Right hindlimb (tissue), 1 donor: Measurements from ENCODE around the gene COX4I1.
"Not testable (repeated sequence)": the region's sequence is repeated elsewhere in the genome, so short reads cannot be mapped to it uniquely, and the experiment has no call there.

Source experiments
- DNase-seq: peaks from one replicate; pipeline ENCODE4 v3.0.0-alpha.2; 2018

COX4I1 gene

DNA sequence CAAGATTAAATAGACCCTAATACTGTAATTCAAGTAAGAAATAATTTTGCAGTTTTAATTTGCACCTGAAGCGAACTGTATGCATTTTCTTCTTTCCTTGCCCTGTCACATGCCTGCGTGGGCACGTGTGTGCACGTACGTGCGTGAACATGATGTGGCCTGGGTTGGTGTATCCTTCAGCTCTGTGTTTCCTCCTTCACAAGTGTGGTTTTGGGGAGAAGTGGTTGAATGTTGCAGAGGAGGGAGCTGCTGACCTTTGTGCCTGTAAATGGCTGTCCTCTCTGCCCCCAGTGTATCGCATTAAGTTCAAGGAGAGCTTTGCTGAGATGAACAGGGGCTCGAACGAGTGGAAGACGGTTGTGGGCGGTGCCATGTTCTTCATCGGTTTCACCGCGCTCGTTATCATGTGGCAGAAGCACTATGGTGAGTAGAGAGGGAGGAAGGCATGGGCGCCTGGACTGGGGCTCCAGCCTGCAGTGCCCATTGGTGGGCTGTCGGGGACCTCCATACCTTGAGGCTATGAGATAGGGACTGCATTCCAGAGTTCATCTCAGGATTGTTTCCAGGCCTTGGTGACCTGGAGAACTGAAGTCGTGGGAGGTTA lies 6.0 kb downstream of the COX4I1 start:
- no peak for DNase-seq

DNA sequence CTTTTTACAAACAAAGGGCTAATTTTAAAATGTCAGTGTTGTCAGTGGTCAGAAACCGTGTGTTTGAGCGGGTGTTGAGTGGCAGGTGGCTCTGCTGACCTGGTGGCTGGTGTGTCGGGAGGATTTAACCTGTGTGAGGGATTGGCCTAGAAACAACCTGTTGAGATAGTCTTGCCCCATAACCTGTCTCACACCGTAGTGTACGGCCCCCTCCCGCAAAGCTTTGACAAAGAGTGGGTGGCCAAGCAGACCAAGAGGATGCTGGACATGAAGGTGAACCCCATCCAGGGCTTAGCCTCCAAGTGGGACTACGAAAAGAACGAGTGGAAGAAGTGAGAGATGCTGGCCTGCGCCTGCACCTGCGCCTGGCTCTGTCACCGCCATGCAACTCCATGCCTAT lies 7.0 kb downstream of the COX4I1 start:
- no peak for DNase-seq

DNA sequence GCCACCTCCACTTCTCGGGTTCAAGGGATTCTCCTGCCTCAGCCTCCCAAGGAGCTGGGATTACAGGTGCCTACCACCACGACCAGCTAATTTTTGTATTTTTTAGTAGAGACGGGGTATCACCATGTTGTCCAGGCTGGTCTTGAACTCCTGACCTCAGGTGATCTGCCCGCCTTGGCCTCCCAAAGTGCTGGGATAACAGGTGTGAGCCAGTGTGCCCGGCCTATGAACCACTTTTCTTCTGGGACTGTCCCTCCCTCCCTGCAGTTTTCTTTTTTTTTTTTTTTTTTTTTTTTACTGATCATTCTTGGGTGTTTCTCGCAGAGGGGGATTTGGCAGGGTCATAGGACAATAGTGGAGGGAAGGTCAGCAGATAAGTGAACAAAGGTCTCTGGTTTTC lies 7.8 kb downstream of the COX4I1 start:
- not testable (repeated sequence) for DNase-seq

- DNase-seq: not testable (repeated sequence)
Measured at GRCh38 chr16:85808104-85808503, 8.6 kb downstream of the COX4I1 start.

- DNase-seq: no peak
Measured at GRCh38 chr16:85808926-85809325, 9.4 kb downstream of the COX4I1 start.

GRCh38 chr16:85809645-85810044 lies 10.2 kb downstream of the COX4I1 start:
- no peak for DNase-seq

DNA sequence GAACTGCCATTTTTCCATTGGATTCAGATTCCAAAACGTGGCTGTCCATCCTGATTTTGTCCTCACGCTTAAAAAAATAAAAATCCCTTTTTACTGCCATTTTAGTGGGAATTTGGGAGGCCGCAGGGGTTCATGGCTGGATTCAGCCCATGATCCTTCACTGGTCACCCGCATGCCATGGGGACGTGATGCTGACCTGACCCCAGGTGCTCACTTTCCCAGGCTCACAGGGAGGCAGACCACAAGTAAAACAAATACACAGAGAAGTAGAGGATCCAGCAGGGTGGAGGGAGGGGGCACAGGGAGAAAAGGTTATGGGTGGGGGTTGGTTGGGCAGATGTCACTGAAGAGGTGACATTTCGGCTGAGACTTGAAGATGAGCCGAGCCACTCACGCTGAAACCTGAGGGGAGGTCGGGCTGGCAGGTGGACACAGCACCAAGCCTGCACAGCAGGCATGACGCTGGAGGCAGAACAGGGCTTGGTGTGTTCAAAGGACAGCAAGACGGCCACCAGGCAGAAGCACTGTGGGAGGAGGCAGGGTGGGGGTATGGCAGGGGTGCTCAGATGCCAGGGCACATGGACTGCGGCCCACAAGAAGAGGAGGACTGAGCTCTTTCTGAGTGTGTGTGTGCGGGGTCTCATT lies 10.7 kb downstream of the COX4I1 start:
- DNase-seq: no peak

- DNase-seq: no peak
Measured at GRCh38 chr16:85810742-85811115, 11.2 kb downstream of the COX4I1 start.

- no peak for DNase-seq
Measured at GRCh38 chr16:85812031-85812807, 12.7 kb downstream of the COX4I1 start.

GRCh38 chr16:85812811-85813700 lies 13.6 kb downstream of the COX4I1 start:
- DNase-seq: no peak

DNA sequence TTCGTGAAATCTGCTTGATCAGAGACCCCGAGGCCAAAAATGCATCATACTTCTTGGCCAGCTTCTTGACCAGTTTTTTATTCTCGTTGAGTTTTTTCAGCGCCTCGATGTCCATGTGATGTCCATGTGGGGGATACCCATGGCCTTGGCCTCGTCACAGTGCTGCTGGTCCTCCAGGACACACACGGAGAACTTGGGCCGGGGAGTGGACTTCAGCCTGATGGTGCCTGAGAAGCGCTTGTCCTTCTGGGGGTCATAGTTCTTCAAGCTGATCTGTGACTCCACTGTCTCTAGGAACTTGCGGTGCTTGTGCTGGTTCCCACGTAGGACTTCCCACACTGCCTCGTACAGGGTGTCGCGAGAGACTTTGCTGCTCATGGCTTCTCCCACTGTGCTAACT lies 16.7 kb downstream of the COX4I1 start:
- DNase-seq: no peak

DNA sequence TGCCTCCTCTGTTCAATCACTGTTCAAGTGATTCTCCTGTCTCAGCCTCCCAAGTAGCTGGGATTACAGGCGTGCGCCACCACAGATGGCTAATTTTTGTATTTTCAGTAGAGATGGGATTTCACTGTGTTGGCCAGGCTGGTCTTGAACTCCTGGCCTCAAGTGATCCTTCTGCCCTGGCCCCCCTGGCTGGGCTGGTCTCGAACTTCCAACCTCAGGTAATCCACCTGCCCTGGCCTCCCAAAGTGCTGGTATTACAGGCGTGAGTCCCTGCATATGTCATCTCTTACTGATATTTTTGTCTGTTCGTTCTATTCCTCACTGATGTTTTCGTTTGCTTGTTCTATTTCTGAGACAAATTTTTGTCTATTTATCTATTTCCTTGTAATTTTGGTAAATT lies 17.7 kb downstream of the COX4I1 start:
- DNase-seq: not testable (repeated sequence)

DNA sequence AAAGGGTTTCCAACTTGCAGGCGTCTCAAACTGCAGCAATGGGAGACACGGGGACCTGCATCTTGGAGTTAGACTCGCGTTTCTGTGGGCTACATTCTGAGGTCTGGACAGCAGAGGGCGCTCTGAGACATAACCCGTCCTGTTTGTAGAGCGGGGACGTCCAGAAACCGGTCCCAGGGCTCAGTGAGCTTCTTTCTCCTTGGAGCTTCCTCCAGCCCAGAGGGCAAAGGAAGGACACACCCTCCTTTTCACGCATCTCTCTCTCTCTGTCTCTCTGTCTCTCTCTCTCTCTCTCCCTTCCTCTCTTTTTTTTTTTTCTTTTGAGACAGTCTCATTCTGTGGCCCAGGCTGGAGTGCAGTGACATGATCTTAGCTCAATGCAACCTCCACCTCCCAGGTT lies 19.8 kb downstream of the COX4I1 start:
- DNase-seq: peak; percentile 69

- DNase-seq: no peak
Measured at GRCh38 chr16:85819771-85820170, 20.3 kb downstream of the COX4I1 start.

DNA sequence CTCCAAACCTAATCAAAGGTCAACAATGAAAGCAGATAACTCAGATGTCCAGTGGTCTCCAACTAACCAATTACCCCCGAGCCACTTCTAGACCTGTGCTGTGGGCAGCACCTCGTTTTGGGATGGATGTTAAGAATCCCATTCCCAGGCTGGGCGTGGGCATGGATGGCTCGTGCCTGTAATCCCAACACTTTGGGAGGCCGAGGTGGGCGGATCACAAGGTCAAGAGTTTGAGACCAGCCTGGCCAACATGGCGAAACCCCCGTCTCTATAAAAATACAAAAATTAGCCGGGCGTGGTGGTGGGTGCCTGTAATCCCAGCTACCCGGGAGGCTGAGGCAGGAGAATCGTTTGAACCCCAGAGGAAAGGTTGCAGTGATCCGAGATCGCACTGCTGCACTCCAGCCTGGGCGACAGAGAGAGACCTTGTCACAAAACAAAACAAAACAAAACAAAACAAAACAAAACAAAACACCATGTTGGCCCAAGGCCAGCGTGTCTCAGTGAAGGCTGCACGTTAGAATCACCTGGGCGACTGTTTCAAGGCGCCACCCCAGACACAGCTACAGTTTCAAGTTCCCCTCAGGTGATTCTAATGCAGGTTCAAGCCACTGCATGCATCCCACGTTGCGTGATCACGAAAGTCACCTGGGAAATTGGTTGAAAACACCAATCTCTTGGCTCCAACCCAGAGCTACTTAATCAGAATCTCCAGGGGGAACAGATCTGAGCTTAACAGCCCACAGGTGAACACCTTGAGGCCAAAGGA lies 21.3 kb downstream of the COX4I1 start:
- no peak for DNase-seq

DNA sequence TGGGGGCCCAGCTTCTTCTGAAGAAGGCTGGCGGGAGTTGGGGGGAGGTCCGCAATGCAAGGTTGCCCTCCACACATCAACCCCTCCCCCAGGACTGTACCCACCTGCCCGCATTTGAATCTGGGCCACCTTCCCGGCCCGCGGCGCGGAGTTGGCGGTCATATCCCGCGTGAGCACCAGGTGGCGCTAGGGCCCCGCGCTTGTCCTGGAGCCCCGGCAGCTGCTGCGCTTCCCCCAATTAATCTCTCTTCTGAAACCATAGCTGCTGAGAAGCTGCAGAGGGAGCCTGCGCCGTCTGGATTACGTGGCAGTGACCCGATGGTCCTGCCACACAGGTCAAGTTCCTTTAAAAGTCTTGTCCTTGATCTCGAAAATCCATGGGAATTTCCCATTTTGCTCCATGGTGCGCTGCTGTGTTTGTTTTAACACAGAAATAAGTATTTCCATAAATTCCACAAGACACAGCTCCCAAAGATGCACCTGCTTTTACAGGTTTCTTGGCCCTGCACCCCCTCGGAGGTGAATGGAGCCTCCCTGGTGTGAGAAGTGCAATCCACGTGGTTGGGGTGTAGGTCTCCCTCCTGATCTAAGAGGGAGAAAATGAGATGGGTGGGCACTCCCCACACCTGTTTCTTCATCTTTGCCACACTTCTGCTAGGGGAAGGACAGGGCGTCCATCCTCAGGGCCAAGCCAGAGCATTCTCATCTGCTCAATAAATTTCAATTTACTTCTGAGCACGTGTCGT lies 22.1 kb downstream of the COX4I1 start:
- peak; percentile 85 for DNase-seq

DNA sequence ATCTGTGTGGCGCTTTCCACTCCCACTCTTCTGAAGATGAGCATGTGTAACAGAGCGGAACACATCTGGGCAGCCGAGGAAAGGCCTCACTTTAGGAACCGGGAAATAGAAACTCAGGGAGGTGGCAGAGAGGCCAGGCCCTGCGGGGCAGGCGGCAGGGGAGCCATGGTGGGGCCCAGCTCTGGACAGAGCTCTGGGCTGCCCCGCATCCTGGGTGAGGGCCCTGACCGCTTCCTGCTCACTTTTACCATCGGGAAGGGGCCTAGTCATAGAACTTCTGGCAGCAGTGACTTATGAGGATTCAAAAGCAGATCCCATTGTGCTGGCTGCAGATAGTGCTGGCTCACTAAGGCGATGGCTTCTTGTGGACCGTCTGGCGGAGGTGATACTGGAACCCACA lies 22.6 kb downstream of the COX4I1 start:
- DNase-seq: no peak

- no peak for DNase-seq
Measured at GRCh38 chr16:85823328-85823920, 23.9 kb downstream of the COX4I1 start.

DNA sequence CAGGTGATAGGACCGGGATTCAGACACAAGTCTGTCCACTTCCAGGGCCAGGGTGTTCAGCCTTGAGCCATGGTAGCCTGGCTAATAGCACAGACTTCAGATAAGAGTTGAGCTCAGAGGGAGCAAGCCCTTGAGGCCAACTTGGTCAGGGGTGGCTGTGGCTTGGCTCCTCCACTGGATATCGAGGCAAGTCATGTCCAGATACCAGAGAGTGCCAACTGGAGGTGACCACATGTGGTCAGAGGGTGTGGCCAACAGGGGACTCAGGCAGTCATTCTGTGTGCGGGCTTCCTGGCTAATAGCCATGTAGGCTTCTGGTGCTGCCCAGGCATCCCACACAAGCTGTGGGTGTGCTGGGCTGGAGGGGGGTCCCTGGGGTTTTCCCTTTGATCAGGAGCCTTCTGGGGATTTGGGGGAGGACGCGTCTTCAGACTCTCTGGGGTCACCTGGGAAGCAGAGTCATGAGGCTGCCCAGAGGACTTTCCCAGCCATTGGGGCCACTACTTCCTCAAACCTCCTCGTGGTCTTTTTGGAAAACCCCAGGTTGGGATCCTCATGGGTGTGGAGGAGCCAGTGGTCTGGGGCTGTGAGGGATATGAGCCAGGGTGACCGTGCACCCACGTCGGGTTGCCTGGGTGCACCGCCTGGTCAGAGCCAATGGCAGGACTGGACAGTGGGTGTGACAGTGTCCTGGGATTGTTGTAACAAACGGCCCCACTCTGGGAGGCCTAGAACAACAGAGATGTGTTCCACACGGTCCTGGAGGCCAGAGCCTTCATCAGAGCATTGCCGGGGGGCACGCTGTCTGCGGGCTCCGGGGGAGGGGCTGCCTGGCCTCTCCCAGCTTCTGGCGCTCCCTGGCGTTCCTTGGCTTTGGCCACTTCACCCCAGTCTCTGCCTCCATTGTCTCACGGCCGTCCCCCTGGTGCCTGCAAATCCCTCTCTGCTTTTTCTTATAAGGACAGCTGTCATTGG lies 25.0 kb downstream of the COX4I1 start:
- DNase-seq: no peak

DNA sequence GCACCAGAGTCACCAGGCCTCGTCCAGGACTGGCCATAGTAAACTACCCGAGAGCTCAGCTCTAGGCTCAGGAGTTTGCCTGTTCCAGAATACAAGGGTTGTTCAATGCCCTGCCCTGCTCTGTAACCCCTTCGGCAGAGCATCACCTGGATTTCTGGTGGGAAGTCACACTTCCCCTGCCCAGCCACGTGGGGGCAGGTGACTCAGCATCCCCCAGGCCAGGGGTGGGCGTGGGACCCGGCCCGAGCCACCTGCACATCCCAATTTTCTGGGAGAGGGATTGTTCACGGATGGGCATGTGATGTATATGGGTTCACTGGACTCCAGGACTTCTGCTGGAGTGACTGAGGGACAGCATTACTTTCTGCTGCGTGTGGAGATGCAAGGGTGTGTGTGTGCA lies 25.8 kb downstream of the COX4I1 start:
- no peak for DNase-seq
